NCI-H510A (cell line): ENCODE data around the gene ETV3.

Source experiments
- DNase-seq: peaks from one replicate; lab custom pipeline; 2025; lab: John Stamatoyannopoulos, UW

Gene ETV3

DNA sequence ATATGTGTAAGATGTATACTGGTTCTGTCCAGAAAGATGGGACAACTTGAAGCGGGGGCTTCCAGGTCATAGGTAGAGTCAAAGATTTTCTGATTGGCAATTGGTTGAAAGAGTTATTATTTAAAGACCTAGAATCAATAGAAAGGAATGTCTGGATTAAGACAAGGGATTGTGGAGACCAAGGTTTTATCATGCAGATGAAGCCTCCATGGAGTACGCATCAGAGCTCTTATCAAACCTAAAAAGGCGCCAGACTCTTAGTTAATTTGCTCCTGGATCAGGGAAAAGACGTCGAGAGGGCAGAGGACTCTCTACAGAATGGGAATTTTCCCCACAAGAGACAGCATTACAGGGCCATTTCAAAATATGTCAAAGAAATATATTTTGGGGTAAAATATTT is 23.7 kb upstream of the ETV3 start:
- DNase-seq: no peak

DNA sequence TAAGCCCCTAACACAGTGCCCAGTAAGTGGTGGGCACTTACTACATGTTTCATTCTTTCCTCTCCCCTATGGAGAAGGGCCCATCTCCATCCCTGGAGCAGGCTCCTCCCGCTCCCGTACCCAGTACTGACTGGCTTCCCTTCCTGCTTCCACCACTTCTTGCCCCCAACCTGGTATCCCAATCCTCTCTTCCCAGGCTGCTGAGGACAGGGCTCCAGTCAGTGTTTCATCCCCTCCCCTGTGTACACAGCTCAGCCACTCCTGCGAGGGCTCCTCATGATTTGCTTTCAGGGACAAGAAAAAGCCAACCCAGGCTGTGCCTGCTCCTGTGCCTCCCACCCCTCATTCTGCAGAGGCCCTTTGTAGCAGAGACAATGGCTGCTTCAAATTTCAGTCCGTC is 20.8 kb upstream of the ETV3 start:
- DNase-seq: no peak

DNA sequence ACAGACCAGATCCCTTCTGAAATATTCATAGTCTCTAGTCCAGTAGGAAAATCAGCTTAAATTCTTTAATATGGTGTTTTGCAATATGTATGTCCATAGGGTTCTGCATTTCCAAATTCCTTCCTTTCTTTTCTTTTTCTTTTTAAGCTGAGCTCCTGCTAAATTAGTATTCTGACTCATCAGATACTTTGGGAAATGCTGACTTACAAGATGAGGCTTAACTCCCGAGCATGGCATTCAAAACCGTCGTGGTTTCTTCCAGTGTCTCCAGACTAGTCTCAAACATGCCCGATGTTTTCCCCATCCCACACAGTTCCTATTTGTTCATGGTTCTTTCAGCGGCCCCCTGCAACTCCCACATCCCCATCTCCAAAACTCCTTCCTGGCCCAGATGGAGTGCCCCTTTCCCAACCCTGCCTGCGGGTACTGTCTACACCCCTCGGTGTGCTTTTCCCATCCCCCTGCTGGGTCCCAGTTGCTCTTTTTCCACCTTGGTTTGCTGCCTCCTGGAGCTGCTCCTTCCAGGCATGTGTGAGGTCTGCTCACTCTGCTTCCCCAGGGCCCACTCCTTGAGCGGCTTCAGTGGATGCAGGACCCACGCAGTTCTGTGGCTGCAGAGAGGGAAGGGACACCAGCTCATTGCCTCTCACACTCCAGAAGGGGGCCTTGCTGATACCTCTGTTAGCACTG is 19.5 kb upstream of the ETV3 start:
- DNase-seq: no peak

DNA sequence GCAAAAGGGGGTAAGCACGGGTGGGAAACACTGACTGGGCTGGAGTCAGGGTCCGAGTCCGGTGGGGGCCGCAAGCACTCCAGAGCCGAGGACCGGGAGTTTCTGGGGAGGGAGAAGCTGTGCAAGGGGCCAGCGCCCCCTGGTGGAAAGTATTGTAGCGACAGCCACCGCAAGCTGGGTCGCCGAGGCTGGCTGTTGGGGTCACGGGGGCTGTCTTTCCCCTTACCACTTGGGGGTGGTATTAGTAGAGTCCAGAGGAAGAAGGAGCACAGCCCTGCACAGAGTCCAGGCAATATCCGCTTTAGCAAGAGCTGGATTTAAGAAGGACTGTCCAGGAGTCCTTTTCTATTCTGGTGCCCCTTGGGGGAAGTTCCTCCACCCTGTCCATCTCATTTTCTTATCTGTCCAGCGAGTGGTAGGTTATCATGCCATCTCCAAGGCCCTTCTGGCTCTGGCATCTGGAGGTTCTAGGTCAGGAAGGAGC is 17.9 kb upstream of the ETV3 start:
- DNase-seq: no peak

DNA sequence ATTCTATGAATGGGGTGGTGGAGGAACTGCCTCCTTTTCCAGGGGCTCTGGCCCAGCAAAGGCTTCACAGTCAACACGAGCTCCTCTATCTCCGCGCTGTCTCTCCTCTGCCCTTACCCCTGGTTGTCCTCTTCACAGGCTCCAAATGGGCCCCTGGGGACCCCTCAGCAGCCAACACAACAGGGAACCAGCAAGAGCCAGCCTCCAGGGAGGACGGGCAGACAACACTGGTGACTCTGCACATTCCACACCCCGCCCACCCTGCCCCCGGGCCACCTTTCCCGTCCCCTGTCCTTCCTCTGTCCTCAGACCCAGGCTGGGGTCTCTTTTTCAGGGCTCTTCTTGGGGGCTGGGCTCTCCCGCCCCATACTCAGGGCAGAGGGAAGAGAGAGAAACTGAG is 17.5 kb upstream of the ETV3 start:
- no peak for DNase-seq

DNA sequence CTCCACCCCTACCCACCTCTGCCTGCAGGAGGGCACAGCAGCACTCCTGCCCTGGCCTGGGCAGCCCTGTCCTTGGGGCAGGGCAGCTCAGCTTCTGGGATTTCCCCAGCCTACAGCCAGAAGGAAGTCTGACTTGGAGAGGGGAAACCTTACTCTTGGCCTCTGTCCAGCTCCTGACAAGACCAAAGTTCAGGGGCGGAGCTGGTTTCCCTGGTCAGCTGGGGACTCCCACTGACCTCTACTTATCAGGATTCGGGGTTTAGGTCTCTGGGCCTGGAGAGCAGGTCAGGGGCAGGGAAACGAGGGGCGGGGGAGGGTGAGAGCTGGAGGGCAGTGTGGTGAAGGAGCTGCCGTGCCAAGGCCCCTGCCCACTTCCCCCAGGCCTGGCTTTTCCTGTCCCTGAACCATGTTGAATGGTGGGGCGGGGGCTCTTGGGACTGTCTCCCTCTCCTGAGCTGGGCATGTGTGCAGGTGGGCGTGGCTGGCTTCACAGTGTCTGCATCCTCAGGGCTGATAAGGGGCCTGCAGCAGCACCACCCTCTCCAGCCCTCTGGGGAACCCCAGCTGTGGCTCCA is 16.8 kb upstream of the ETV3 start:
- DNase-seq: no peak

DNA sequence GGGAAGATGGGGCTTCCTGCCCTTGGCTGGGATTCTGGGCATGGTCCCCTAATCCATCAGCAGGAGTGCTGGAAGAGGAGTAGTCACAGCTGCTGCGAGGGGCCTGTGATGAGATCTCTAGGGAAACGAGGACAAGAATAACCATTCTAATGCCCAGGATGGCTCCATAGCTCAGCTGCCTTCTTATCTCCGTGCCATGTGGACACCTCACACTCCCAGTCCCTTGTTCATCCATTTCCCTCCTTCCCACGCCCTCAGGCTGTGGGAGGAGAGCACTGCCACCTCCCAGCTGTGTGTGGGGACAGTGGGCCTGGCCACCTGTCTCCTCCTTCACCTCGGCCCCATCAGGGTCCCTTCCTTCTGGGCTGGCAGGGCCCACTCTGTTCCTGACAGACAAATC is 16.1 kb upstream of the ETV3 start:
- no peak for DNase-seq

DNA sequence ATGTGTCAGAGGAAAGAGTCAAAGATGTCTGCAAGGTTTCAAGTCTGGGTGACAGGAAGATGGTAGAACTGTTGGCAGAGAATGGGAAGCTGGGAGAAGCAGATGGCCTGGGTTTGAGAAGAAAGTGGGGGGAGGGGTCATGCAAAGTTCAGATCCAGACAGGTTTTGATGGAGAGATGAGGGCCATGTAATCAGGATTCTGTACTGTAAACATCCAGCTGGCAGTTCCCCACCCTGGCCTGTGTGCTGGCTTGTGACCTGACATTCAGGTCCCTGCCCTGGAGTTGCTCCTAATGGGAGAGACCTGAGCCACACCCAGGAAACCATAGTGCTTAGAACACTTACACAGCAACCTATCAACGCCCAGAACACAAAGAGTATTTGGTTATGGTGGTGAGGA is 15.6 kb upstream of the ETV3 start:
- DNase-seq: no peak

DNA sequence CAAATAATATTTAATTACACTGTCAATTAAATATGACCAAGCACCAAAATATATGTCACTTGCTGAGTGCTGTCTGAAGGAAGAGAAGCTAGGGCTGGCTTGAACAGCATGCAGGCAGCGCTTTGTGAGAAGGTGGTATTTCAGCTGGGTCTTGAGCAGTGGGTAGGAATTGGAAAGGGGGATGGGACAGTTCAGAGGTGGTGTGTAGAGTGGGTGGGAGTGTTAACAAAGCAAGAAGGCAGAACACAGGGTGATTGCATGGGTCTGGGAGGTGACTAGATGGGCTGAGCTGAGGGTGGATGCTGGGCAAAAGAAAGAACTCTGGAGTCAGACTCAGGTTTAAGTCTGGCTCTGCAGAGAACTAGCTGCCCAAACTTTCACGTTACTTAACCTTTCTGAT is 14.3 kb upstream of the ETV3 start:
- DNase-seq: no peak

DNA sequence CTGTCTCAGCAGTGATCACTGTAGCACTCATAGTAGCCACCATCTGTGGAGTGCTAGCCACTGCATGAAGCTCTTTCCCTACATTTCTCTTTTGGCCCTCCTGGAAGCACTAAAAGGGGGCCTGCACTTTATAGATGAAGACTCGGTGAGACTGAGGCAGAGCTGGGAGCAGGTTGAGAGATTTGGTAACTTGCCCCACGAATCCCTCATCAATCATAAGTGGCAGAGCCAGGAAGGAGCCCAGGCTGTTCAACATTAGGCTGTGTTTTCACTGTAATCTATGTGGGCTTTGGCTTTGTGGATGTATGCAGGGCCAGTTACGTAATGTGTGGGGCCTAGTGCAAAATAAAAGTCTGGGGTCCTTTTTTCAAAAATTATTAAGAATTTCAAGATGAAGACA is 13.3 kb upstream of the ETV3 start:
- no peak for DNase-seq

DNA sequence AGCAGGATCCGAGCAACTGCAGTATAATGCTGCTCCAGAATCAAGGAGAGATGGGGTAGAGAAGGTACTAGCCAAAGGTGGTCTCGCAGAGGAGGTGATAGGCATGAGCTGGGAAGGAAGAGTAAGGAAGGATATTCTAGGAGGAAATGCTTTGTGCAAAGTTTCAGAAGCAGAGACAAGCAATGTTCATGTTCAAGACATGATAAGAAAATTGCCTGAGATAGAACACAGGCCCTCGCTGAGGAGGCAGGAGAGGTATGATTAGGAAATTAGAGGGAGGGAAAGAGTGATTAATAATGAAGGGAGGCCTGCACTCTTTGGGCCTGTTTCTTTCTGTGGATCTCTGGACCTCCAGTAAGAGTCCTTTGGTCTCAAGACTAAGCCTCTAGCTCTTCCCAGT is 12.9 kb upstream of the ETV3 start:
- no peak for DNase-seq

DNA sequence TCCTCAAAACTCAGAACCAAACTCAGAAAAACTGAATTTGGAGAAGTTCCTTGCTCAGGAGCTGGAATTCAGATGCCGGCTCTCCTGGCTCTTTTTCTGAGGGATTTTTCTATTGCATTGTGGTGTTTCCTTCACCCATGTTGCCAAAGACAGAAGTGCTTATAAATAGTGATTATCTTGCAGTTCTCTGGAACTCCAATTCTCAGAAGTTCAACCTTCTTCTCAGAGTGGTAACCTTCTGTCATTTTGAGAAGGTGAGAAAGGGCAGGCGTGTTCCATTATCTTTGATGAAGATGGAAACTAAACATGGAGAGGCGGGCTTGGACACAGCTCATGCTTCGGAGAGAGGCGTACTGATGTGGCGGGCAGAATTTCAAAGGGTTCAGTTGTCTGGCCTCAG is 12.4 kb upstream of the ETV3 start:
- DNase-seq: no peak

DNA sequence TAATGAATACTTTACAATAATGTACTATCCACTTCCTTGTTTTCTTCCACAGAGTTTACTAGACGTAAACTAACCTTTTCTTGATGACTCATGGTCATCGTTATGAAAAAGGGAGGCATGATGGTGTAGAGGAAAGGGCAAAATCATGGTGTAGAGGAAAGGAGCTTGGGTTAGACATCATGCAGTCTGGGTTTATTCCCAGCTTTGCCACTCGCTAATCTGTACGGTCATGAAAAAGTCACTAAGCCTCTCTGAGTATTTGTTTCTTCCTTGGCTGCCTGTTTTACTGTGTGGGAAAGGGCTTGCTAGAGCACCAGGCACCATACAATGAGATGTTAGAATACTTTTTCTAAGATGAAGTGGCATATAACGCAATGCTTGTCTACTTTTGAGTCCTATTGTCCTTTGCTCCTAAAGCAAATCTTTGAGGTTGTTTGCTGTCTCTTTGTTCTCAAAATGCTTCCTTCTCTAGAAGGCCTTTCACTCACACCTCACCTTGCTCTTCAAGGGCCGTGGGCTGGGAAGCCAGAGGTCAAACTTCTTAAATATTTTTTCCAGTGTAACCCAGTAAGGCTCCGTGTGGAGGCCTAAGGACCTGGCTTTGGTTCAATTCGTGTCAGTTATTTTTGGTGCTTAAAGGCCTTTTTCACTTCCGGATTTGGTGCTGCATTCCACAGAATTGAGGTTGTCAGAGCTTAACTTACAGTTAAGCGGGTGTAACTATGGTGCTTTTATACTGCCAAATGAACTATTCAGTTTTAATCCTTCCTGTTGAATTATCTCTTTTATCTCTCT is 9.9 kb upstream of the ETV3 start:
- no peak for DNase-seq

DNA sequence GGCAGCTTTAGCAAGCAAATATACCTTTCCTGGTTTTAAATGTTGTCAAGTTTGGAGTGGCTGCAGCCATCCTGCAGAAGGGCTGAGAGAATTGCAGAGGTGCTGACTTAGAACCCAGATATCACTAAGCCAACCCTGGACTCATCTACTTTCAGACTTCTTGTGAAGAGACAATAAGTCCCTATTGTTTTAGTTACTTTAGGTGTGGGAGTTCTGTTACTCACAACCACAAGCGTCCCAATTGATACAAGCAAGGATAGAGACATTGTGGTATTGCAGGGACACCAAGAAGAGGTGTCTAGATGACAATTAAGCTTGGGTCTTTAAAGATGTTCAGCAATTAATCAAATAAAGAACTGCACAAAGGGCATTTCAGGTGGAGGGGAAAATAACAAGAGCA is 8.8 kb upstream of the ETV3 start:
- no peak for DNase-seq

DNA sequence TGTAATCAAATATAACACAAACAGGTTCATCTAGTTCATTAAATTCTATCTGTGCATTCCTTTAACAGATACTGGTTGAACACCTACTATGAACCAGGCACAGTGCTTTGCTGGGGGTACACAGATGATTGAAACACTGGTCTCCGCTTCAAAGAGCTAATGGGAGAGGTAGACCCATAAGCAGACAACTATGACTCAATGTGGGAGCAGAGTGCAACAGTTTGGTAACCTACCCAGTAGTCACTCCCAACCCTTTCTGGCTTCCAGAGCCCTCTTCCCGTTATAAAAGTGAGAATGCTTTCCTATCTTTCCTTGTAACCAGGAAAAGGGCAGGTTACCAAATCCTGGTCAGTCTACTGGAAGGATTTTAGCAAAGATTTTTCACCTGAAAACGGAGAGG is 8.0 kb upstream of the ETV3 start:
- no peak for DNase-seq

DNA sequence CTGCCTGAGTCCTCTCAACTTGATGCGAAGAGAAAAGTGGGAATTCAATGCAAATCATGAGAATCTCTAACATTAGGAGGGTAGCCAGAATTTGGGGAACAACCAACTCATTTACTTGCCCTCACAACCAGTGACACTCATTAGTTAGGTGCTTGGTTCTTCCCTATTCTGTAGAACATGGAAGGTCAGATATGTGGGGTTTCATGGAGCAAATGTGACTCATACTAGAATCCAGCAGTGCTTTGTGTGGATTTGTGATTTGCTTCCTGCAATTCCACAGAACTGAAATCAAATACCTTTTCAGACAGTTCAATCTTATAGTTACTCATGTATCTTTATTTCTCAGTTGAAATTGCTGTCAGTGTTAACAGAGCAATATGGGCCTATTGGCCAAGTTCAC is 6.9 kb upstream of the ETV3 start:
- no peak for DNase-seq

DNA sequence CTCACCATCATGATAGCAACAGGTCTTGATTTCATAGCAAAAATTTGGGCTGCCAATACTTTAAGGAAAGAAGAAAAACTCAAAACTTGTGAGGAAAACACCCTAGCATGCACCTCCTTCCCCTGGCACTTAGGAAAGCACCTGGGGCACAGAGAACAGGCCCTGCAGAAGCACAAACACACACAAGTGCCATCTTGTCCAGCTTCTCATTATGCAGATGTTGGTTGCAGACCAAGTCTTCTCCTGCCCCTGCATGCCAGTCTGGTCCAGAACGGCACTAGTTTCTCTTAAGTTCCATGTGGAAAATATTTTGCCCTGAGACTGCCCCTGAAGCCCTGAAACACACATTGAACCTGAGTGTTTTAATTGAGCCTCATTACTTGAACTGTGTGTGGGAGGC is 6.3 kb upstream of the ETV3 start:
- DNase-seq: no peak

DNA sequence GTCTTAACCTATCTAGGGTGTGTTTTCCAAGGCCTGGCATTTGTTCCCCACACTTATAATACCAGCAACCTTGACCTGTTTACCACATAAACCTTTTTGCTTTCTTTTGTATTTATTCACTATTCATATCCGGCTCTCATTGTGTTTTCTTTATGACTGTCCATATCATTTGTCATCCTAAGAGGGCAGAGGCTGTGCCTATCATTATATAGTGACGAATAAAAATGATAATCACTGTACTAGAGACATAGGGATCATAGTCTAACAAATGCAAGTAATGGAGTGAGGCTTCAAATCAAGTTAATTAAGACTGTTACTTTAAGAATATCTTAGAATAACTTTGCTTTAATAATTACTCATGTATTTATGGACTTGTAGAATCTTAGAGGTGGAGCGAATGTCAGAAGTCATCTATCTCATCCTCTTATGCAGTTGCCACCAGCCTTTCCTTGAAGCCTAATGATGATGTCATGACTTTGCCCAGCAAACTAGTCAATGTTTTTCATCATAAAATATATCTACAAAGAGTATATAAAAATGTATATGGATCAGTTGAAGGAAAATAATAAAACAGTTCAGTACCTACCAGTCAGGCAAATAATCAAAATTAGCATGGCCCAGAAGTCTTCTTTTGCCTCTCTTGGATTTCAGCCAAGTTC is 4.7 kb upstream of the ETV3 start:
- no peak for DNase-seq

DNA sequence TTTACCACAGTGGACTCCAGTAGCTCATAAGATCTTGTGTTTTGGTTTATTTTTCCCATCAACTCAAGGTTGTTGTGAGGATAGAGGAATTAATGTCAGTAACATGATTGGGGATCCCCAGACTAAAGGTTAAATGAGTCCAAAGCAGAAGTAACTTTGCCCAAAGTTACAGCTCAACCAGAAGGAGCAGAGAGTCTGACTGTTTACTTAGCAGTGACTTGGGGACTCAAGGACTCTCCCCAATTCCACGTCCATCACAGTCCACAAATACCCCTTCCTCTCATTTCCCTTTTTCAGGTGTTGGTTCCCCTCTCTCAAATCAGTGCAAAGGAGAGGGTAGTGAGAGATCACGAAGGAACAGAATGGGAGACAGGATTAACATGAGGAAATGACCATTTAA is 4.0 kb upstream of the ETV3 start:
- DNase-seq: no peak

DNA sequence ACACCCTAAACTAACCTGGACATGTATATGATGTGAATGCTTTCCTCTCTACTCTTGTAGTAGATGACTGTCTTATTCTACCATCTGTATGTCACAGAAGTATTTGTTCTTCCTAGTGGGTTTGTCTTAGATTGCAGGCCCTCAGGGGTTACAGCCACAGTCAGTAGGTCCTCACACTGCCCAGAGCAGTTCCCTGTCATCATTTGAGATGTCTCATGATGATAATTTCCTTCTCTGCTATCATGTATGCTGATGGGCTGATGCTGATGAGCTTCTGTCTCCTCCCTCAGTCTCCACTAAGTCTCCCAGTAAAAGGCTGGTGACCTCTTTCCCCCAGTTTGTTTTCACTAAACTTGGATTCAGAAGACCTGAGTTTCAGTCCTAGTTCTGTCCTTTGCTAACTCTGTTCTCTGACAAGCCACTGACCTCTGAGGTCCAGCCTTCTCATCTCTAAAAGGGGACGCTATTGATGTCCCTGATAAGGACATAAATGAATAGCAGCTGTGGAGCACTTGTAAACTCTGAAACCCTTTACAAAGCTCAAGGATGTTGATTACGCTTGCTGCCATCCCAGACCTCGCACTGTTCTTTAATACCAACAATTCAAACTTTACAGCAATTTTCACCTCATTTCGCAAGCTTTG is 3.1 kb upstream of the ETV3 start:
- DNase-seq: no peak

DNA sequence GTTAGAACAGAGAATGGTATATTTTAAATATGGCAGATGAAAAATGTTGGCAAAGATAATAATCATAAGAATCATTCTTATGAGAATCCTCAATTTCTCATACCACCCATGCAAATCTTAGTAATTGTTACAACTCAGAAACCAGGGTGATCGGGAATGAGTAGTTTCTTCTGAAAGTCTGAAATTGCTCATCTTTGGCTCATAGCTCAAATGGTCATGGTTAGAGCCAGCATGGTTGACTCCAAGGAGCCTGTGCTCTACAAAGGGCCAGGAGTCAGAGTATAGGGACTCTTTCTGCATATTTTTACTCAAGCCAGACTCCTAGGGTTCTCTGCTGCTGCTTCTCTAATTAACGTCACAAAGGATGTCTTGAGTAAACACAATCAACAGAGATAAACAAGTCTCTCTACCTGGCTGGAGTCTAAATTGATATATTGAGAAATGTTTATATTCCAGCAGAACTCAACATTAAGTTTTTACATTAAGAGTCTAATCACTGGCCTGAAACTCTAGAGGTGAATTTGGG is 1.9 kb upstream of the ETV3 start:
- no peak for DNase-seq

DNA sequence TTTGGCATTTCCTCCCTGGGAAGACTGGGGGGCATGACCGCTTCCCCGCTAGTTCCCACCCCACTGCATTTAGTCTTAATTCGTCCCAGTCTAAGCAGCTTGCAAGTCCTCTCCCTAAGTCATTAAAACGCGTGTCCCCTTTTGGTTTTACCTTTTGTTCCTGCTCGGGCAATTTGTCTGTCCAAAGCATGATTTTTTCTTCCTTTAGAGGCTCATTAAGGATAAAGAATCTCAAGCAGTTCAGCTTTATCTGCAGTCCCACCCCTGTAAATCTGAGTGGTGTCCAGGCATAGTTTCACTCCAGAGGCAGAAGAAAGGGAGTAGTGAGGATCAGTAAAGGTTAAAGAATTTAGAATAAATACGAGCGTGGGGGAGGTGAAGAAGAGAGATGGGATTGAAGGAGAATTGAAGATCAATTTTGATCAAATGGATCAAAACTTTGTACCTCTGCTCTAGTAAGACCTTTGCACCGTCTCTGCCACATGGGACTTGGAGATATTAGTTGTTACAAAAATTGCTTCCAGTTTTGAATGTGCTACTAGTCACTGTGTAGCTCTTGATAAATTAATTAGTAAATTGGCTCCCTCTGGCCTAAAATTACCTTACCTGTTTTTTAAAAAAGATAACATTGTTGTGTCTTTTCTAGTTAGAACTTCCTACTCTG is 989 bp upstream of the ETV3 start:
- no peak for DNase-seq
